H1 (cell line): ENCODE measurements around the gene CKAP2L. TPM values are rescaled to one million over a fixed set of nuclear protein-coding genes. Genes with fewer than 3 reads are reported as not detected.

Source experiments
- CHD7 ChIP-seq: fragments of 300-600 bp; sonication (generic); IDR thresholded peaks from 2 replicates; pipeline ENCODE4 v1.7.1; 2012; ENCODE audit warnings: low read length, moderate library complexity, mild to moderate bottlenecking, inconsistent platforms; ENCODE audit not compliant: insufficient replicate concordance
- CREB1 ChIP-seq: IDR thresholded peaks from 2 replicates; pipeline ENCODE4 v1.6.1; 2012; ENCODE audit warnings: inconsistent platforms
- RFX5 ChIP-seq: IDR thresholded peaks from 2 replicates; pipeline ENCODE4 v1.6.1; 2011; ENCODE audit warnings: low read depth, low read length, improper control_type of control experiment, borderline replicate concordance
- TEAD4 ChIP-seq: IDR thresholded peaks from 2 replicates; pipeline ENCODE4 v1.6.1; 2012; ENCODE audit warnings: low read depth, low read length, inconsistent platforms, mixed read lengths
- polyA plus RNA-seq, 7 experiments: library from polyadenylated mRNA; depleted of rRNA in 3 of 7; stranded (reverse) in 5 of 7; unstranded in 2 of 7; fragments of >200 nt in 5 of 7; fragments of 200-250 nt in 2 of 7; gene quantifications; 1 replicate in 5 of 7; 2 replicates in 1 of 7; 4 replicates in 1 of 7; pipeline versions ENCODE4 v1.2.1 to v1.2.3, GENCODE V29; 2011 to 2013; ENCODE audit warnings: missing spikeins in 2 of 7, mixed read lengths in 2 of 7
- total RNA-seq: library from RNA; stranded (reverse); fragmentation: NEBNext Ultra II Directional; extraction: Animal tissue kit (Norgen Biotek cat#: 25700); gene quantifications from 2 replicates; pipeline ENCODE4 v1.2.1, GENCODE V29; 2021

The CKAP2L gene
- total and polyA plus RNA-seq, 2 of the 8 experiments (the other 6 are each of a cell fraction or from before 2014, with no cell fraction given), result 2.5 to 20.7 TPM

GRCh38 chr2:112691881-112692281 lies 72.5 kb downstream of the CKAP2L start (continued):
- no peak for TF ChIP-seq CHD7
- TF ChIP-seq CREB1, result no peak
- TF ChIP-seq TEAD4, result no peak
- no peak for TF ChIP-seq RFX5
